GM12878 (cell line): ENCODE results near the gene SEPSECS. TPM values are rescaled to one million over a fixed set of nuclear protein-coding genes. Genes with fewer than 3 reads are reported as not detected.

Source experiments
- ASH2L ChIP-seq: fragments of 300-600, 200-600 bp; sonication (generic); IDR thresholded peaks from 2 replicates; pipeline ENCODE4 v1.6.1; 2017; ENCODE audit warnings: low read depth, mild to moderate bottlenecking, borderline replicate concordance
- CBFB ChIP-seq: IDR thresholded peaks from 2 replicates; pipeline ENCODE4 v1.6.1; 2016; ENCODE audit warnings: antibody characterized with exemption, low read depth
- CBX3 ChIP-seq: fragments of 200-600 bp; sonication (generic); IDR thresholded peaks from 2 replicates; pipeline ENCODE4 v1.6.1; 2016; ENCODE audit warnings: low read depth, borderline replicate concordance
- CBX5 ChIP-seq: sonication (generic); IDR thresholded peaks from 2 replicates; pipeline ENCODE4 v1.6.1; 2016; ENCODE audit warnings: low read depth, moderate library complexity, mild to moderate bottlenecking, inconsistent platforms
- EED ChIP-seq: sonication (generic); IDR thresholded peaks from 2 replicates; pipeline ENCODE4 v1.6.1; 2016; ENCODE audit warnings: antibody characterized with exemption, low read depth
- FOXK2 ChIP-seq: fragments of 450-650 bp; IDR thresholded peaks from 2 replicates; pipeline ENCODE4 v1.6.1; 2017; ENCODE audit warnings: mild to moderate bottlenecking, moderate library complexity
- GABPA ChIP-seq: IDR thresholded peaks from 2 replicates; pipeline ENCODE4 v1.6.1; 2014; ENCODE audit warnings: antibody characterized with exemption, low read depth, mild to moderate bottlenecking, inconsistent platforms
- HCFC1 ChIP-seq: fragments of 150-350 bp; IDR thresholded peaks from 2 replicates; pipeline ENCODE4 v1.6.1; 2014; ENCODE audit warnings: low read length
- IKZF2 ChIP-seq, 2 experiments: fragments of 450-650 bp; IDR thresholded peaks; 2 replicates each; pipeline ENCODE4 v1.6.1; 2017; ENCODE audit warnings: mild to moderate bottlenecking in 2 of 2, moderate library complexity in 2 of 2
- LARP7 ChIP-seq: fragments of 450-650 bp; IDR thresholded peaks from 2 replicates; pipeline ENCODE4 v1.6.1; 2017; ENCODE audit warnings: mild to moderate bottlenecking
- MEF2B ChIP-seq: fragments of 450-650 bp; IDR thresholded peaks from 2 replicates; pipeline ENCODE4 v1.6.1; 2018; ENCODE audit warnings: mild to moderate bottlenecking, moderate library complexity; ENCODE audit not compliant: partially characterized antibody, poor library complexity, severe bottlenecking
- MXI1 ChIP-seq: fragments of 150-350 bp; IDR thresholded peaks from 2 replicates; pipeline ENCODE4 v1.6.1; 2011; ENCODE audit warnings: low read depth, mild to moderate bottlenecking, inconsistent platforms, low read length, improper control_type of control experiment
- MYC ChIP-seq: IDR thresholded peaks from 2 replicates; pipeline ENCODE4 v1.6.1; 2011; ENCODE audit warnings: mild to moderate bottlenecking, low read length, moderate library complexity, inconsistent platforms; ENCODE audit not compliant: insufficient read depth, insufficient replicate concordance, insufficient read length, severe bottlenecking
- NBN ChIP-seq: fragments of 450-650 bp; IDR thresholded peaks from 2 replicates; pipeline ENCODE4 v1.6.1; 2016
- POLR2A ChIP-seq: IDR thresholded peaks from 2 replicates; pipeline ENCODE4 v1.6.1; 2011; ENCODE audit warnings: low read depth, mild to moderate bottlenecking, low read length
- POLR2AphosphoS5 ChIP-seq: IDR thresholded peaks from 2 replicates; pipeline ENCODE4 v1.6.1; 2011; ENCODE audit warnings: mild to moderate bottlenecking, low read length, inconsistent platforms
- RAD21 ChIP-seq: IDR thresholded peaks from 2 replicates; pipeline ENCODE4 v1.6.1; 2011; ENCODE audit warnings: mild to moderate bottlenecking, low read depth, low read length, moderate library complexity; ENCODE audit not compliant: insufficient read depth
- RB1 ChIP-seq: fragments of 450-650 bp; formaldehyde crosslinking; IDR thresholded peaks from 2 replicates; pipeline ENCODE4 v1.6.1; 2017; ENCODE audit warnings: mild to moderate bottlenecking, borderline replicate concordance
- RELA ChIP-seq: fragments of 450-650 bp; IDR thresholded peaks from 2 replicates; pipeline ENCODE4 v1.8.0; 2014; ENCODE audit warnings: borderline replicate concordance; ENCODE audit not compliant: partially characterized antibody
- SUZ12 ChIP-seq: fragments of 200-600 bp; sonication (generic); IDR thresholded peaks from one replicate; pipeline ENCODE4 v1.6.1; 2018; ENCODE audit warnings: antibody characterized with exemption, mild to moderate bottlenecking; ENCODE audit not compliant: unreplicated experiment
- TBL1XR1 ChIP-seq: IDR thresholded peaks from 2 replicates; pipeline ENCODE4 v1.6.1; 2012; ENCODE audit warnings: low read depth, low read length, improper control_type of control experiment
- TCF12 ChIP-seq: IDR thresholded peaks from 2 replicates; pipeline ENCODE4 v1.6.1; 2011; ENCODE audit warnings: low read depth, mild to moderate bottlenecking, low read length
- ZNF217 ChIP-seq: fragments of 450-650 bp; IDR thresholded peaks from 2 replicates; pipeline ENCODE4 v1.6.1; 2017; ENCODE audit warnings: antibody characterized with exemption, mild to moderate bottlenecking
- polyA plus RNA-seq, 11 experiments: library from polyadenylated mRNA; depleted of rRNA in 4 of 11; unstranded in 6 of 11; stranded (reverse) in 5 of 11; fragments of >200 nt; fragmentation: Nextera tagmentation in 4 of 11; fragmentation: Illumina TruSeq in 1 of 11; extraction: Ambion mirVana in 4 of 11; extraction: Trizol in 1 of 11; gene quantifications; 1 replicate in 1 of 11; 2 replicates in 10 of 11; pipeline versions ENCODE4 v1.2.1 to v1.2.3, GENCODE V29; 2011 to 2016; ENCODE audit warnings: inconsistent platforms in 2 of 11, missing spikeins in 2 of 11, low read depth in 1 of 11
- total RNA-seq, 4 experiments: library from RNA; depleted of rRNA in 3 of 4; stranded (reverse); fragments of >200 nt in 3 of 4; fragmentation: Illumina TruSeq in 1 of 4; extraction: Trizol in 1 of 4; gene quantifications; 2 replicates each; pipeline versions ENCODE4 v1.2.1 to v1.2.3, GENCODE V29; 2013 to 2021
- TF ChIP-seq, protein P1 (sequence below): IDR thresholded peaks from 2 replicates; pipeline ENCODE4 v1.6.1; 2012; ENCODE audit warnings: low read depth, low read length, improper control_type of control experiment
- TF ChIP-seq, protein P2 (sequence below): fragments of 450-650 bp; IDR thresholded peaks from 2 replicates; pipeline ENCODE4 v1.6.1; 2016; ENCODE audit warnings: mild to moderate bottlenecking
- TF ChIP-seq, protein P3 (sequence below): fragments of 450-650 bp; IDR thresholded peaks from 2 replicates; pipeline ENCODE4 v1.6.1; 2017; ENCODE audit warnings: low read depth, mild to moderate bottlenecking, moderate library complexity
- TF ChIP-seq, protein P4 (sequence below): fragments of 450-650 bp; IDR thresholded peaks from 2 replicates; pipeline ENCODE4 v1.6.1; 2018; ENCODE audit warnings: borderline replicate concordance, mild to moderate bottlenecking; ENCODE audit not compliant: partially characterized antibody

SEPSECS gene
- total and polyA plus RNA-seq, 10 of the 15 experiments (the other 5 are each of a cell fraction or from before 2014, with no cell fraction given): 2.8 to 15.8 (median 7.2) TPM

DNA sequence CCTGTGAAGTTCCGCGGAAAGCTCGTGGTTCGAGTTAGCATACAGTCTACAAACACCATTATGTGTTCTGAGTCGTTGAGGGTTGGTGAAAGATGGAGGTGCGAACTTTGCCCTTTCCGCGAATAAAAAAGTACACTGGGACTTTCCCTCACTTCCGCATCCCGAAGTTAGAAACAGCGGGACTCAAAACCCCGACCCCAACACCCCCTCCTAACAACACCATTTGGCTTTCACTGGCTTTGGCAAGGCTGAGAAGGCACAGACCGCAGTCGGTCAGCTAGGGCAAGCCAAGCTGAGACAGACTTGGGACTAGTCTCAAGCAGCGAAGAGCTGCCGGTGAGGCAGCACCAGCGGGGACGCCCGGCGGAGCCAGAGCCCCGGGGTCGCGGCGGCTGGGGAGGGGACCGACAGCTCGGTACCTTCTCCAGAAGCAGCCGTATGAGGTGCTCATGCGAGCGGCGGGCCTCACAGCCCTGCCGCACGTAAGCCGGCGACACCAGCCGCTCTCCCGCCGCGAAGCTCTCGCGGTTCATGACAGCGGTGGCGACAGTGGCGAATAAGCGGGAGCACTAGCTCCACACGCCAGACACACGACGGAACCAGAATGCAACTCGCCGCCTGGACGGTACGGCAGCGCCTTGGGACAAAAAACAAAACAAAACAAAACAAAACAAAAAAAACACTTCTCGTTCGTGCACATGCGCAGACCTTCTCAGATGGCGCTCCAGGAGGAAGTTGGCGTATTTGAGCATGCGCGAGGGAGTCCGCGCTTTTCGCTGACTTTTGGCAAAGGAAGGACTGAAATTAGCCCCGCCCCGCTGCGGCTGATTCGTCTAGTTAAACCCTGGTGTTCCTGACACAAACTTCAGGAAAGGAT is at the start of gene SEPSECS (continued):
- TF ChIP-seq CBX3: no peak
- peak; percentile 45; the same call in 1 of the 2 replicates for TF ChIP-seq CBFB
- TF ChIP-seq RAD21: no peak
- TF ChIP-seq, protein P1, sequence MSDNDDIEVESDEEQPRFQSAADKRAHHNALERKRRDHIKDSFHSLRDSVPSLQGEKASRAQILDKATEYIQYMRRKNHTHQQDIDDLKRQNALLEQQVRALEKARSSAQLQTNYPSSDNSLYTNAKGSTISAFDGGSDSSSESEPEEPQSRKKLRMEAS: peak; percentile 48; the same call in 1 of the 2 replicates
- peak; percentile 88; the same call in 1 of the 2 replicates for TF ChIP-seq ASH2L
- peak; percentile 86; the same call in 1 of the 2 replicates for TF ChIP-seq RB1
- TF ChIP-seq POLR2AphosphoS5: peak; percentile 95
- TF ChIP-seq MXI1: peak; percentile 76
- TF ChIP-seq CBX5: peak; percentile 83; the same call in 1 of the 2 replicates
- no peak for TF ChIP-seq TCF12
- TF ChIP-seq IKZF2 (IDR thresholded peaks at IDR 0.05): peak in 1 of 2 experiments; percentile 34; a peak in 1 of 4 replicates
- TF ChIP-seq HCFC1: peak; percentile 58
- no peak for TF ChIP-seq FOXK2
- peak; percentile 38 for TF ChIP-seq MEF2B
- peak; percentile 96 for TF ChIP-seq POLR2A
- TF ChIP-seq MYC: peak; percentile 73
- peak; percentile 45; the same call in 1 of the 2 replicates for TF ChIP-seq TBL1XR1
- TF ChIP-seq EED: peak; percentile 41; the same call in 1 of the 2 replicates
- TF ChIP-seq, protein P2, sequence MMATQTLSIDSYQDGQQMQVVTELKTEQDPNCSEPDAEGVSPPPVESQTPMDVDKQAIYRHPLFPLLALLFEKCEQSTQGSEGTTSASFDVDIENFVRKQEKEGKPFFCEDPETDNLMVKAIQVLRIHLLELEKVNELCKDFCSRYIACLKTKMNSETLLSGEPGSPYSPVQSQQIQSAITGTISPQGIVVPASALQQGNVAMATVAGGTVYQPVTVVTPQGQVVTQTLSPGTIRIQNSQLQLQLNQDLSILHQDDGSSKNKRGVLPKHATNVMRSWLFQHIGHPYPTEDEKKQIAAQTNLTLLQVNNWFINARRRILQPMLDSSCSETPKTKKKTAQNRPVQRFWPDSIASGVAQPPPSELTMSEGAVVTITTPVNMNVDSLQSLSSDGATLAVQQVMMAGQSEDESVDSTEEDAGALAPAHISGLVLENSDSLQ: no peak
- peak; percentile 96 for TF ChIP-seq LARP7
- peak; percentile 88 for TF ChIP-seq NBN
- TF ChIP-seq, protein P3, sequence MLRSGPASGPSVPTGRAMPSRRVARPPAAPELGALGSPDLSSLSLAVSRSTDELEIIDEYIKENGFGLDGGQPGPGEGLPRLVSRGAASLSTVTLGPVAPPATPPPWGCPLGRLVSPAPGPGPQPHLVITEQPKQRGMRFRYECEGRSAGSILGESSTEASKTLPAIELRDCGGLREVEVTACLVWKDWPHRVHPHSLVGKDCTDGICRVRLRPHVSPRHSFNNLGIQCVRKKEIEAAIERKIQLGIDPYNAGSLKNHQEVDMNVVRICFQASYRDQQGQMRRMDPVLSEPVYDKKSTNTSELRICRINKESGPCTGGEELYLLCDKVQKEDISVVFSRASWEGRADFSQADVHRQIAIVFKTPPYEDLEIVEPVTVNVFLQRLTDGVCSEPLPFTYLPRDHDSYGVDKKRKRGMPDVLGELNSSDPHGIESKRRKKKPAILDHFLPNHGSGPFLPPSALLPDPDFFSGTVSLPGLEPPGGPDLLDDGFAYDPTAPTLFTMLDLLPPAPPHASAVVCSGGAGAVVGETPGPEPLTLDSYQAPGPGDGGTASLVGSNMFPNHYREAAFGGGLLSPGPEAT: peak; percentile 50; the same call in 1 of the 2 replicates
- TF ChIP-seq ZNF217: no peak
- no peak for TF ChIP-seq SUZ12
- peak; percentile 37 for TF ChIP-seq RELA
- TF ChIP-seq, protein P4, sequence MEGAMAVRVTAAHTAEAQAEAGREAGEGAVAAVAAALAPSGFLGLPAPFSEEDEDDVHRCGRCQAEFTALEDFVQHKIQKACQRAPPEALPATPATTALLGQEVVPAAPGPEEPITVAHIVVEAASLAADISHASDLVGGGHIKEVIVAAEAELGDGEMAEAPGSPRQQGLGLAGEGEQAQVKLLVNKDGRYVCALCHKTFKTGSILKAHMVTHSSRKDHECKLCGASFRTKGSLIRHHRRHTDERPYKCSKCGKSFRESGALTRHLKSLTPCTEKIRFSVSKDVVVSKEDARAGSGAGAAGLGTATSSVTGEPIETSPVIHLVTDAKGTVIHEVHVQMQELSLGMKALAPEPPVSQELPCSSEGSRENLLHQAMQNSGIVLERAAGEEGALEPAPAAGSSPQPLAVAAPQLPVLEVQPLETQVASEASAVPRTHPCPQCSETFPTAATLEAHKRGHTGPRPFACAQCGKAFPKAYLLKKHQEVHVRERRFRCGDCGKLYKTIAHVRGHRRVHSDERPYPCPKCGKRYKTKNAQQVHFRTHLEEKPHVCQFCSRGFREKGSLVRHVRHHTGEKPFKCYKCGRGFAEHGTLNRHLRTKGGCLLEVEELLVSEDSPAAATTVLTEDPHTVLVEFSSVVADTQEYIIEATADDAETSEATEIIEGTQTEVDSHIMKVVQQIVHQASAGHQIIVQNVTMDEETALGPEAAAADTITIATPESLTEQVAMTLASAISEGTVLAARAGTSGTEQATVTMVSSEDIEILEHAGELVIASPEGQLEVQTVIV: peak; percentile 38
- peak; percentile 12; the same call in 1 of the 2 replicates for TF ChIP-seq GABPA
